ES-I3 (cell line): ENCODE measurements around the gene CNDP1.

Source experiments
- H3K36me3 ChIP-seq: 2 replicates; pipeline ENCODE4 v1.6.1; 2013; ENCODE audit warnings: mild to moderate bottlenecking, low read length, control low read depth, moderate library complexity; ENCODE audit not compliant: insufficient read depth
- H3K4me1 ChIP-seq: 2 replicates; pipeline ENCODE4 v1.6.1; 2013; ENCODE audit warnings: mild to moderate bottlenecking, control low read depth, low read length; ENCODE audit not compliant: insufficient read depth
- H3K9ac ChIP-seq: 2 replicates; pipeline ENCODE4 v1.6.1; 2013; ENCODE audit warnings: low read depth, mild to moderate bottlenecking, low read length, moderate library complexity
- H3K9me3 ChIP-seq: 2 replicates; pipeline ENCODE4 v1.6.1; 2013; ENCODE audit warnings: mild to moderate bottlenecking, low read length, moderate library complexity; ENCODE audit not compliant: control insufficient read depth, insufficient read depth

CNDP1 gene

GRCh38 chr18:74534981-74535649 lies 815 bp downstream of the CNDP1 start:
- no peak overlapping the region for H3K9ac ChIP-seq
- H3K4me1 ChIP-seq: no peaks in the 10 kb centered on the region
- H3K36me3 ChIP-seq: no peaks in the 10 kb centered on the region
- H3K9me3 ChIP-seq: no peaks in the 10 kb centered on the region

GRCh38 chr18:74539289-74539688 lies 5.0 kb downstream of the CNDP1 start:
- H3K9ac ChIP-seq: no peak overlapping the region
- no peaks in the 10 kb centered on the region for H3K4me1 ChIP-seq
- H3K9me3 ChIP-seq: no peaks in the 10 kb centered on the region
- no peaks in the 10 kb centered on the region for H3K36me3 ChIP-seq

GRCh38 chr18:74540652-74541421 lies 6.5 kb downstream of the CNDP1 start:
- Histone ChIP-seq H3K4me1 (no peaks in the 10 kb centered on the region), H3K36me3 (no peaks in the 10 kb centered on the region), H3K9ac (no peak overlapping the region), H3K9me3 (no peaks in the 10 kb centered on the region)

- Histone ChIP-seq H3K4me1 (no peaks in the 10 kb centered on the region), H3K36me3 (no peaks in the 10 kb centered on the region), H3K9ac (no peak overlapping the region), H3K9me3 (no peaks in the 10 kb centered on the region)
Observed at GRCh38 chr18:74541703-74542555, 7.6 kb downstream of the CNDP1 start.

GRCh38 chr18:74544898-74545297 lies 10.6 kb downstream of the CNDP1 start:
- no peaks in the 10 kb centered on the region for H3K4me1 ChIP-seq
- peaks cover 3% of the 10 kb centered on the region for H3K9me3 ChIP-seq
- H3K9ac ChIP-seq: no peak overlapping the region
- H3K36me3 ChIP-seq: no peaks in the 10 kb centered on the region

- H3K9ac ChIP-seq: no peak overlapping the region
- no peaks in the 10 kb centered on the region for H3K36me3 ChIP-seq
- H3K9me3 ChIP-seq: peaks cover 3% of the 10 kb centered on the region
- no peaks in the 10 kb centered on the region for H3K4me1 ChIP-seq
Observed at GRCh38 chr18:74546007-74546406, 11.7 kb downstream of the CNDP1 start.

- no peaks in the 10 kb centered on the region for H3K36me3 ChIP-seq
- no peaks in the 10 kb centered on the region for H3K4me1 ChIP-seq
- H3K9ac ChIP-seq: no peak overlapping the region
- peaks cover 3% of the 10 kb centered on the region for H3K9me3 ChIP-seq
Observed at GRCh38 chr18:74546751-74547530, 12.6 kb downstream of the CNDP1 start.

GRCh38 chr18:74547860-74548259 lies 13.6 kb downstream of the CNDP1 start:
- Histone ChIP-seq H3K4me1 (no peaks in the 10 kb centered on the region), H3K36me3 (no peaks in the 10 kb centered on the region), H3K9ac (no peak overlapping the region), H3K9me3 (peaks cover 3% of the 10 kb centered on the region)

GRCh38 chr18:74549591-74550104 lies 15.3 kb downstream of the CNDP1 start:
- Histone ChIP-seq H3K9ac (no peak overlapping the region), H3K9me3 (peaks cover 3% of the 10 kb centered on the region), H3K4me1 (no peaks in the 10 kb centered on the region), H3K36me3 (no peaks in the 10 kb centered on the region)

- no peak overlapping the region for H3K9ac ChIP-seq
- no peaks in the 10 kb centered on the region for H3K36me3 ChIP-seq
- no peaks in the 10 kb centered on the region for H3K4me1 ChIP-seq
Observed at GRCh38 chr18:74550886-74551285, 16.6 kb downstream of the CNDP1 start.

GRCh38 chr18:74551452-74551851 lies 17.2 kb downstream of the CNDP1 start:
- H3K9ac ChIP-seq: no peak overlapping the region
- H3K9me3 ChIP-seq: peaks cover 3% of the 10 kb centered on the region
- H3K36me3 ChIP-seq: no peaks in the 10 kb centered on the region
- H3K4me1 ChIP-seq: no peaks in the 10 kb centered on the region

More at GRCh38 chr18:74550886-74551285, 16.6 kb downstream of the CNDP1 start:
- peaks cover 3% of the 10 kb centered on the region for H3K9me3 ChIP-seq

- H3K36me3 ChIP-seq: no peaks in the 10 kb centered on the region
- no peaks in the 10 kb centered on the region for H3K4me1 ChIP-seq
- no peak overlapping the region for H3K9ac ChIP-seq
- peaks cover 3% of the 10 kb centered on the region for H3K9me3 ChIP-seq
Observed at GRCh38 chr18:74551936-74552555, 17.7 kb downstream of the CNDP1 start.

- Histone ChIP-seq H3K9me3 (no peaks in the 10 kb centered on the region; the same call in 1 of the 2 replicates), H3K36me3 (no peaks in the 10 kb centered on the region), H3K4me1 (no peaks in the 10 kb centered on the region), H3K9ac (no peak overlapping the region)
Observed at GRCh38 chr18:74556126-74556525, 21.8 kb downstream of the CNDP1 start.
